Articular chondrocyte of knee joint (primary cell): ENCODE measurements around the gene TCERG1L. TPM values are rescaled to one million over a fixed set of nuclear protein-coding genes. Genes with fewer than 3 reads are reported as not detected.

Experiments used
- total RNA-seq: library from RNA; depleted of rRNA; stranded (reverse); fragments of >200 nt; gene quantifications from 2 replicates; pipeline ENCODE4 v1.2.3, GENCODE V29; 2012

Gene TCERG1L, protein sequence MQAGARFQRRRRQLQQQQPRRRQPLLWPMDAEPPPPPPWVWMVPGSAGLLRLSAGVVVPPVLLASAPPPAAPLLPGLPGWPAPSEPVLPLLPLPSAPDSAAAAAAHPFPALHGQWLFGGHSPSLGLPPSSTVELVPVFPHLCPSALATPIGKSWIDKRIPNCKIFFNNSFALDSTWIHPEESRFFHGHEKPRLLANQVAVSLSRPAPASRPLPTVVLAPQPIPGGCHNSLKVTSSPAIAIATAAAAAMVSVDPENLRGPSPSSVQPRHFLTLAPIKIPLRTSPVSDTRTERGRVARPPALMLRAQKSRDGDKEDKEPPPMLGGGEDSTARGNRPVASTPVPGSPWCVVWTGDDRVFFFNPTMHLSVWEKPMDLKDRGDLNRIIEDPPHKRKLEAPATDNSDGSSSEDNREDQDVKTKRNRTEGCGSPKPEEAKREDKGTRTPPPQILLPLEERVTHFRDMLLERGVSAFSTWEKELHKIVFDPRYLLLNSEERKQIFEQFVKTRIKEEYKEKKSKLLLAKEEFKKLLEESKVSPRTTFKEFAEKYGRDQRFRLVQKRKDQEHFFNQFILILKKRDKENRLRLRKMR
- total RNA-seq = not detected in 2 replicates

DNA sequence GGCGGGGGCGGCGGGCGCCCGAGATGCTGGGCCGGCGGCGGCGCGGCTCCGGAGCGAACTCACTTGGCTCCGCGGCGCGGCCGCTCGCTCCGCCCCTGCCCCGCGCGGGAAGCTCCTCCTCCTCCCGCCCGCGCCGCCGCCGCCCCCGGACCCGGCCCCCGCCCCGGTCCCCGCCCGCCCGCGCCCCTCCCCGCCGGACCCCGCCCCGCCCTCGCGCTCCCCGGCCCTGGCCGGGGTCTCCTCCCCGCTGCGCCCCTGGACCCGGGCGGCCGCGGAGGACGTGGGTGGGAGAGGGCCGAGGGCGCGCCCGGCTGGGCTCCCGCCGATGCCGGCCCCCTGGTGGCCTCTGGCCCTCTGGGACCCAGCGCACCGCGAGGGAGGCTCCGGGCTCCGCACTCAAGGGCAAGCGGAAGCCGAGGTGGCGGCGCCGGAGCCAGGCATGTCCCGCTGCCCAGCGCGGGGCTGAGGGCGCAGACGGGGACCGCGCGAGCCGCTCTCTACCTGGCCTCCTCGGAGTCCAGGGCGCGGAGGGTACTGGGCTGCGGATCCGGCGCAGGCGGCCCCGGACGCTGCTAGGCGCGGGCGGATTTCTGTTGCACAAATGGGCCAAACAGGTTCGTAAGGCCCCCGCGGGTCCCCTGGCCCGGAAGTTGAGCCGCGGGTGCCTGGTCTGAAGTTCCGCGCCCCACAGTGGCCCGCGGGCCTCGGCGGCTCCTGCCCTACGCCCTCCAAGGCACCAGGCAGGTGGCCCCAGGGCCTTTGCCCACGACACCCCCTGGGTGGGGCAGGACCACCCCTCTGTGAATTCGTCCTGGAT, at the start of gene TCERG1L:
Gene TCERG1L (minus strand): TSS at position 61 of the 817 bp plus-strand sequence. CDS start 86 bp downstream, outside the sequence.

